ENCODE data around the gene PALD1. TPM values are rescaled to one million over a fixed set of nuclear protein-coding genes. Genes with fewer than 3 reads are reported as not detected.

The PALD1 gene
- total and polyA plus RNA-seq, 2 of the 13 experiments (the other 11 are each of a cell fraction or from before 2014, with no cell fraction given), result 0.07 to 0.09 TPM

DNA sequence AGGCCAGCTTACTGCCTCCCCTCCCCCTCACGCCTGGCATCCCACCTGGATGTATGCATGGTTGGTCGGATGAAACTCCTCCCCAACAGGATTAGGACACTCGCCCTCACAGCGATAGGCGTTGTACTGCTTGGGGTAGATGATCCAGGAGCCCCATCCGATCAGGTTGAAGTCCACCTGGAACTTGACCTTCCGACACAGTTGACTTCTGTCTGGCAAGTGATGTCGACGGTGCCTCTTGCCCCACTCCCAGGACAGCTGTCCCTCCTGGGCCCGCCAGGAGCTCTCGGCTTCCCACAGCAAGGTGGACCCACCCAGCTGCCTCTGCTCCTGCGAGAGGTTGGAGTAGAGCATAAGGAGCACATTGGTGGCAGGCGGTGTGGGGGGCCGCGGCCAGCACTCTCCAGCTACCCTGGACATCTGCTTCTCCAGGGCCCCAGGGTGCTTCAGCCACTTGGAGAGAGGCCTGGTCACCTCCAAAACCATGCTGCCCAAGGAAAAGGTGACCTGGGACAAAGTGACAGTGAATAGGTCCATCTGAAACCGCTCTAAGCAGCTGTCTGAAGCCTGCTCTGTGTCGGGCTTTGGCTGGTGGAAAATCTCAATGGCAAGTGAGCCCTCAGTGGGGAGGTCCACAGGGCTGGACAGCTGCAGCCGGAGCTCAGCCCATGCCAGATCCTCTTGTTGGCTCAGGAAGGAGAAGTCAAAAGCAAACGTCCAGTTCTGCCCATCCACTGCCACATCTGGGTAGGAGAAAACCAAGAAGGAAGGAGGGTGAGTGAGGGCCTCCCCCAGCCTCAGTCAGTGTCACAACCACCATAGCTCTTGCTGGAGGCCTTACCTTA lies 43.1 kb upstream of the PALD1 start:
- no TSS peak for BruUV-seq (replicated peaks)
- no peak for TF ChIP-seq TCF7 (IDR thresholded peaks at IDR 0.05; ENCODE audit: low read depth)
- no peak for TF ChIP-seq CREM (IDR thresholded peaks at IDR 0.05)
- TF ChIP-seq CREM (CRISPR knock-in tag; IDR thresholded peaks at IDR 0.05), result no peak
- TF ChIP-seq NFKBIZ (CRISPR knock-in tag; IDR thresholded peaks at IDR 0.05), result no peak
- TF ChIP-seq, protein P1, sequence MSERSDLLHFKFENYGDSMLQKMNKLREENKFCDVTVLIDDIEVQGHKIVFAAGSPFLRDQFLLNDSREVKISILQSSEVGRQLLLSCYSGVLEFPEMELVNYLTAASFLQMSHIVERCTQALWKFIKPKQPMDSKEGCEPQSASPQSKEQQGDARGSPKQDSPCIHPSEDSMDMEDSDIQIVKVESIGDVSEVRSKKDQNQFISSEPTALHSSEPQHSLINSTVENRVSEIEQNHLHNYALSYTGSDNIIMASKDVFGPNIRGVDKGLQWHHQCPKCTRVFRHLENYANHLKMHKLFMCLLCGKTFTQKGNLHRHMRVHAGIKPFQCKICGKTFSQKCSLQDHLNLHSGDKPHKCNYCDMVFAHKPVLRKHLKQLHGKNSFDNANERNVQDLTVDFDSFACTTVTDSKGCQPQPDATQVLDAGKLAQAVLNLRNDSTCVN (CRISPR knock-in tag; IDR thresholded peaks at IDR 0.05; ENCODE audit: borderline replicate concordance), result no peak
- TF ChIP-seq RORA (CRISPR knock-in tag; IDR thresholded peaks at IDR 0.05), result no peak
- no peak for TF ChIP-seq ZNF12 (CRISPR knock-in tag; IDR thresholded peaks at IDR 0.05)
- no peak for TF ChIP-seq KLF12 (CRISPR knock-in tag; IDR thresholded peaks at IDR 0.05; ENCODE audit: borderline replicate concordance)
- TF ChIP-seq, protein P2, sequence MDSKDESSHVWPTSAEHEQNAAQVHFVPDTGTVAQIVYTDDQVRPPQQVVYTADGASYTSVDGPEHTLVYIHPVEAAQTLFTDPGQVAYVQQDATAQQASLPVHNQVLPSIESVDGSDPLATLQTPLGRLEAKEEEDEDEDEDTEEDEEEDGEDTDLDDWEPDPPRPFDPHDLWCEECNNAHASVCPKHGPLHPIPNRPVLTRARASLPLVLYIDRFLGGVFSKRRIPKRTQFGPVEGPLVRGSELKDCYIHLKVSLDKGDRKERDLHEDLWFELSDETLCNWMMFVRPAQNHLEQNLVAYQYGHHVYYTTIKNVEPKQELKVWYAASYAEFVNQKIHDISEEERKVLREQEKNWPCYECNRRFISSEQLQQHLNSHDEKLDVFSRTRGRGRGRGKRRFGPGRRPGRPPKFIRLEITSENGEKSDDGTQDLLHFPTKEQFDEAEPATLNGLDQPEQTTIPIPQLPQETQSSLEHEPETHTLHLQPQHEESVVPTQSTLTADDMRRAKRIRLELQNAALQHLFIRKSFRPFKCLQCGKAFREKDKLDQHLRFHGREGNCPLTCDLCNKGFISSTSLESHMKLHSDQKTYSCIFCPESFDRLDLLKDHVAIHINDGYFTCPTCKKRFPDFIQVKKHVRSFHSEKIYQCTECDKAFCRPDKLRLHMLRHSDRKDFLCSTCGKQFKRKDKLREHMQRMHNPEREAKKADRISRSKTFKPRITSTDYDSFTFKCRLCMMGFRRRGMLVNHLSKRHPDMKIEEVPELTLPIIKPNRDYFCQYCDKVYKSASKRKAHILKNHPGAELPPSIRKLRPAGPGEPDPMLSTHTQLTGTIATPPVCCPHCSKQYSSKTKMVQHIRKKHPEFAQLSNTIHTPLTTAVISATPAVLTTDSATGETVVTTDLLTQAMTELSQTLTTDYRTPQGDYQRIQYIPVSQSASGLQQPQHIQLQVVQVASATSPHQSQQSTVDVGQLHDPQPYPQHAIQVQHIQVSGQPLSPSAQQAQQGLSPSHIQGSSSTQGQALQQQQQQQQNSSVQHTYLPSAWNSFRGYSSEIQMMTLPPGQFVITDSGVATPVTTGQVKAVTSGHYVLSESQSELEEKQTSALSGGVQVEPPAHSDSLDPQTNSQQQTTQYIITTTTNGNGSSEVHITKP (CRISPR knock-in tag; IDR thresholded peaks at IDR 0.05; ENCODE audit: low read depth), result no peak
- no peak for TF ChIP-seq BORCS8-MEF2B (CRISPR knock-in tag; IDR thresholded peaks at IDR 0.05)
- no peak for ATAC-seq
- POLR2A ChIA-PET, result no interaction called here
- H3K4me3 ChIP-seq (replicated peaks in 1 of 3; ENCODE audit: insufficient read depth in 1 of 3, low read depth in 2 of 3, low read length in 3 of 3), result no peak overlapping the region
- intact Hi-C loops (cut with micrococcal nuclease; ENCODE audit: unreplicated experiment) (no loop called here), in situ Hi-C loops (cut with HindIII; ENCODE audit: extremely low pct_ligation_motif_present, low pct_unique_long_range_greater_than_20kb) (no loop called here)
- no peak for DNase-seq (ENCODE audit: low spot score)
- H3K36me3 ChIP-seq (replicated peaks in 1 of 2; ENCODE audit: control insufficient read depth in 1 of 2, insufficient read depth in 2 of 2, low read length in 2 of 2), result no peaks in the 10 kb centered on the region
- H4K20me1 ChIP-seq (ENCODE audit: insufficient read depth, low read length), result no peaks in the 10 kb centered on the region
- FAIRE-seq, result no peak
- no peaks in the 10 kb centered on the region for H3K27me3 ChIP-seq (ENCODE audit: control insufficient read depth in 1 of 2, insufficient read depth in 2 of 2, low read length in 2 of 2)
- no peaks in the 10 kb centered on the region for H3K9me3 ChIP-seq (ENCODE audit: low read length)
- no peak overlapping the region for H2AFZ ChIP-seq (ENCODE audit: low read length)
- no peak overlapping the region for H3K9ac ChIP-seq (ENCODE audit: insufficient read depth, low read depth, low read length)
- CTCF ChIA-PET (ENCODE audit: low intra/inter-chr PET ratio, low total read pairs), result no interaction called here
- no peak overlapping the region for H3K27ac ChIP-seq (ENCODE audit: extremely low read length, insufficient read depth, low read length)
- H3K79me2 ChIP-seq (ENCODE audit: insufficient read depth, low read length), result no peaks in the 10 kb centered on the region
- 79% methylated on average over 13 of the region's 19 CpGs for WGBS (ENCODE audit: low lambda C conversion rate)
- H3K4me2 ChIP-seq (ENCODE audit: low read depth, low read length), result no peak overlapping the region
- H3K4me1 ChIP-seq (ENCODE audit: insufficient read depth, low read length), result peaks cover 22% of the 10 kb centered on the region

Measured in HepG2 (cell line).